Gastrocnemius medialis (tissue), 4 donors: Measurements from ENCODE around the gene ZIC5. TPM values are rescaled to one million over a fixed set of nuclear protein-coding genes. Genes with fewer than 3 reads are reported as not detected.

Experiments
- ATAC-seq, 2 donors: fragments of 150-250 bp; one replicate each; pipeline ENCODE4 v1.9.1; 2016
- DNase-seq, 2 donors: peaks; one replicate each; pipeline ENCODE4 v3.0.0-alpha.2; 2019
- H3K27ac ChIP-seq, 4 donors: fragments of 200-600 bp; sonication (generic); 1 replicate in 1 of 4; 2 replicates in 3 of 4; pipeline ENCODE4 v1.5.1; 2016 to 2018; ENCODE audit warnings: mild to moderate bottlenecking in 2 of 4, moderate library complexity in 1 of 4
- H3K27me3 ChIP-seq, 3 donors: fragments of 200-600 bp; sonication (generic) in 2 of 3; 1 replicate in 1 of 3; 2 replicates in 2 of 3; pipeline versions ENCODE4 v1.5.1 to v1.6.0; 2016 to 2019; ENCODE audit warnings: mild to moderate bottlenecking in 1 of 3, moderate library complexity in 1 of 3
- H3K36me3 ChIP-seq, 2 donors: fragments of 200-600 bp; sonication (generic) in 1 of 2; one replicate each; pipeline ENCODE4 v1.5.1; 2017 to 2018
- H3K4me1 ChIP-seq, 2 donors: fragments of 200-600 bp; sonication (generic) in 1 of 2; one replicate each; pipeline ENCODE4 v1.5.1; 2016 to 2017; ENCODE audit warnings: mild to moderate bottlenecking in 2 of 2
- H3K4me3 ChIP-seq, 4 donors: fragments of 200-600 bp; sonication (generic) in 3 of 4; 1 replicate in 1 of 4; 2 replicates in 3 of 4; pipeline ENCODE4 v1.5.1; 2016 to 2019; ENCODE audit warnings: mild to moderate bottlenecking in 2 of 4
- H3K9me3 ChIP-seq, 3 donors: fragments of 200-600 bp; sonication (generic) in 2 of 3; 1 replicate in 1 of 3; 2 replicates in 2 of 3; pipeline ENCODE4 v1.5.1; 2016 to 2019
- POLR2A ChIP-seq, 2 donors: fragments of 450-650 bp; IDR thresholded peaks; one replicate each; pipeline ENCODE4 v1.6.1; 2017; ENCODE audit warnings: antibody characterized with exemption in 2 of 2, mild to moderate bottlenecking in 2 of 2, moderate library complexity in 2 of 2
- in situ Hi-C, 4 donors: fragments of 200-750 bp; cut with MboI; loops; one replicate each; pipeline versions ENCODE4 v1.15.0 to v1.8.0; 2017; ENCODE audit warnings: low sequenced_read_pairs in 4 of 4
- intact Hi-C: fragments of 100-400 bp; cut with DNase I; formaldehyde crosslinking; loops from one replicate; pipeline ENCODE4 v1.15.1; 2023; ENCODE audit warnings: low total_unique reads
- total RNA-seq, 4 donors: library from RNA; depleted of rRNA; stranded (reverse); fragments of >200 nt; gene quantifications; one replicate each; pipeline versions ENCODE4 v1.1.0 to v1.2.3, GENCODE V29; 2016
- TF ChIP-seq, protein P1 (sequence below), 5 experiments: fragments of 450-650 bp in 3 of 5; fragments of 200-600 bp in 2 of 5; sonication (generic) in 2 of 5; IDR thresholded peaks in 4 of 5; conservative IDR thresholded peaks in 1 of 5; 1 replicate in 4 of 5; 2 replicates in 1 of 5; pipeline ENCODE4 v1.5.1; 2016 to 2019; ENCODE audit warnings: antibody characterized with exemption in 5 of 5, mild to moderate bottlenecking in 3 of 5, moderate library complexity in 3 of 5

ZIC5 gene
- total RNA-seq, 4 donors from 2014 or later: not detected

DNA sequence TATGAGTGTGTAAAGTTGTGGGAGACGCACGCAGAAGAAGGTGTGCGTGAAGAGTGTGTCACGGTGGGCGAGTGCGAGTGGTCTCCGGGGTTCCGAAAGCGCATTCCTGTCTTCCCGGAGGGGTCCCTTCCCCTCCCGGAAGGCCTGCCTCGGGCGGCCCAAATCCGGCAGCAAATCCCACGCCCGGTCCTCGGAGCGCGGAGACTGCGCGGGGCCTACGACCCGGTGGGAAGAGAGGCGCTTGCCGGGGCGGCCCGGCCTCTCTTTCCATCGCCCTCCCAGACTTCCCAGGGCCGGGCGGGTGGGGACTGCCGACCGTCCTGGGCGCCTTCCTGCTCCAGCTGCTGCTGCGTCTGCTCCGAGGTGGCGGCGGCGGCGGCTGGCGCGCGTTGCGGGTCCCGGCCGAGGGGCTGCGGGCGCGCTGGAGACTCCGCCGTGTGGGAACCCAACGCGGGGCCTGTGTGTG lies 2.1 kb downstream of the ZIC5 start:
- intact Hi-C loops: no loop called here
- TF ChIP-seq, protein P1, sequence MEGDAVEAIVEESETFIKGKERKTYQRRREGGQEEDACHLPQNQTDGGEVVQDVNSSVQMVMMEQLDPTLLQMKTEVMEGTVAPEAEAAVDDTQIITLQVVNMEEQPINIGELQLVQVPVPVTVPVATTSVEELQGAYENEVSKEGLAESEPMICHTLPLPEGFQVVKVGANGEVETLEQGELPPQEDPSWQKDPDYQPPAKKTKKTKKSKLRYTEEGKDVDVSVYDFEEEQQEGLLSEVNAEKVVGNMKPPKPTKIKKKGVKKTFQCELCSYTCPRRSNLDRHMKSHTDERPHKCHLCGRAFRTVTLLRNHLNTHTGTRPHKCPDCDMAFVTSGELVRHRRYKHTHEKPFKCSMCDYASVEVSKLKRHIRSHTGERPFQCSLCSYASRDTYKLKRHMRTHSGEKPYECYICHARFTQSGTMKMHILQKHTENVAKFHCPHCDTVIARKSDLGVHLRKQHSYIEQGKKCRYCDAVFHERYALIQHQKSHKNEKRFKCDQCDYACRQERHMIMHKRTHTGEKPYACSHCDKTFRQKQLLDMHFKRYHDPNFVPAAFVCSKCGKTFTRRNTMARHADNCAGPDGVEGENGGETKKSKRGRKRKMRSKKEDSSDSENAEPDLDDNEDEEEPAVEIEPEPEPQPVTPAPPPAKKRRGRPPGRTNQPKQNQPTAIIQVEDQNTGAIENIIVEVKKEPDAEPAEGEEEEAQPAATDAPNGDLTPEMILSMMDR (IDR thresholded peaks at IDR 0.05 in 4 of 5, conservative IDR thresholded peaks at IDR 0.05 in 1 of 5): no peak
- ATAC-seq (no peak), DNase-seq (no peak)
- Histone ChIP-seq H3K4me1 (peaks cover 11 to 15% of the 10 kb centered on the region in 2 donors), H3K27ac (no peak overlapping the region), H3K36me3 (no peaks in the 10 kb centered on the region), H3K4me3 (peak overlapping the region in 3 of 4 donors; percentile 20 to 52 (median 21)), H3K27me3 (peaks cover 88 to 94% (median 93%) of the 10 kb centered on the region in 3 donors), H3K9me3 (no peaks in the 10 kb centered on the region)
- in situ Hi-C loops: no loop called here

DNA sequence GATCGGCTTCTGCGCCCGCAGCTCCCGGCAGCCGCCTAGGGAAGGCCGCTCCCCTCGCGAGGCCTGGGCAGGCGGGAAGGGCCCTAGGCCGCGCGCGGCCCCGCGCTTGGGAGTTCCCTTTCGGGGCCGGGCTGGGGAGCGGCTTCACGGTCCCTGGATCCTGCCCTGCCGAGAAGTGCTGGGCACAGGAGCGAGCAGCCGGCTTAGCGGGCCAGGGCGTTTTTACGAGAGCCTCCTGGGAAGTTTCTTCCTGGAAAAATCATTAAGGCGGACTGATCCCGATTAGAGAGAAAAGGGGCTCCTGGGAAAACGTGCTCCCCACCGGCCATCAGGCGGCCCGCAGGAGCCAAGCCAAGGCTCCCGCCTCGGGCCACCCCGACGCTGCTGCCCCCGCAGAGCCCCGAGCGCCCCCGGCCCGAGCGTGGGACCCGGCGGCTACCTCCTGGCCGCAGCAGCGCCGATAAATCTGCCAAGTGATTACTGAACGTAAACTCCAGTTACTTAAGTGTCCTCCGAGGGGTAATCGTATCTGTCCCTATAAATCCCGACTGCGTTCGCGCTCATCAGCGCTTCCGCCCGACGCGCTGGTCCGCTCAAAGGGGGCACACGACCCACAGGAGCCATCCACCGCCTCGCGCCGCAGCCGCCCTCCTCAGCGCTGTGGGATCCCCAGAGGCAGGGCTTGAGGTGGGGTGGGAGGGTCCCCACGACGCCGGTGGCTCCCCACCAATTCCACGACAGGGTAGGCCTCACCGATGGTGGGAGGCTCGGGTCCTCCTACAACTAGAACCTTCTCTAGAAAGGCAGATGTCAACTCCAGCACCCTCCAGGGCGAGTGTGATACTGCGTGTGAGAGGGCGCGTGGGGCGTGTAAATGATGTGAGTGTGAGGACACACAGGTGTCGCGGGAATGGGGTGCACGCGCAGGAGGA lies 2.8 kb downstream of the ZIC5 start:
- intact Hi-C loops (no loop called here), in situ Hi-C loops (no loop called here)
- Histone ChIP-seq H3K4me1 (peaks cover 11 to 15% of the 10 kb centered on the region in 2 donors), H3K27ac (no peak overlapping the region), H3K9me3 (no peaks in the 10 kb centered on the region), H3K27me3 (peaks cover 88 to 94% (median 93%) of the 10 kb centered on the region in 3 donors), H3K4me3 (peak overlapping the region in 3 of 4 donors; percentile 21 to 52 (median 42)), H3K36me3 (no peaks in the 10 kb centered on the region)
- DNase-seq (no peak), ATAC-seq (no peak)
- TF ChIP-seq POLR2A (IDR thresholded peaks at IDR 0.05): no peak
- TF ChIP-seq, protein P1 (IDR thresholded peaks at IDR 0.05 in 4 of 5, conservative IDR thresholded peaks at IDR 0.05 in 1 of 5): no peak

DNA sequence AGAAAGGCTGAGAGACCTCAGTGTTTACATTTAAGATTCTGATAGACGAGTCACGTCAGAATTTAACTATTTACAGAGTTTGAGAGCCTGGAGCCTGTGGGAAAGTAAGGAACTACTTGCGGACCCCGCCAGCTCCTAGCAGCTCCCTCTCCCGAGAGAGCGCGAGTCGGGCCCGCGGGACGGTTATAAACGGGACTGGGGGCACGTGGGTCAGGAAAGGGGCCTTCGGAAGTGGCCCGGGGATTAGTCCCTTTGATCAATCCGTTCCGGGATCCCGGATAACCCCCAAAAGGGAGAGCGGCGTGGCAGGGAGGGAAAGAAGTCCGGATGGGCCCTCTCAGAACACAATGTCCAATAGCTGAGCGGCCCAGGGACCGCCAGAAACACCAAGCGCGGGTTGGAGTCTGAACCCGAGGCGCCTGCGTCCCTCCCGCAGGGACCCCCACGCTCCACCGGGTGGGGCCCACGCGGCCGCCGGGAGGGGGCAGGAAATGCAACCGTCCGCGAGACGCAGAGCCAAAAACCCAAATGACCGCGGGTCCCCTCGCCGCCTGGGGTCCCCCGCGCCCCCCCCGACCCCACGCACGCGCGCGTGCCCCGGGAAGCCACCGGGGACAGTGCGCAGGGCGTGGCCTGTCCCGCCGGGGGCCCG lies 3.6 kb downstream of the ZIC5 start:
- H3K4me1 ChIP-seq: peaks cover 11 to 15% of the 10 kb centered on the region in 2 donors
- no peak overlapping the region for H3K27ac ChIP-seq
- TF ChIP-seq, protein P1 (IDR thresholded peaks at IDR 0.05 in 4 of 5, conservative IDR thresholded peaks at IDR 0.05 in 1 of 5): no peak
- intact Hi-C loops: no loop called here
- ATAC-seq (no peak), DNase-seq (no peak)
- no peaks in the 10 kb centered on the region for H3K36me3 ChIP-seq
- H3K27me3 ChIP-seq: peaks cover 88 to 94% (median 93%) of the 10 kb centered on the region in 3 donors
- no peaks in the 10 kb centered on the region for H3K9me3 ChIP-seq
- in situ Hi-C loops: no loop called here
- H3K4me3 ChIP-seq: peak overlapping the region in 3 of 4 donors; percentile 21 to 52 (median 42)

DNA sequence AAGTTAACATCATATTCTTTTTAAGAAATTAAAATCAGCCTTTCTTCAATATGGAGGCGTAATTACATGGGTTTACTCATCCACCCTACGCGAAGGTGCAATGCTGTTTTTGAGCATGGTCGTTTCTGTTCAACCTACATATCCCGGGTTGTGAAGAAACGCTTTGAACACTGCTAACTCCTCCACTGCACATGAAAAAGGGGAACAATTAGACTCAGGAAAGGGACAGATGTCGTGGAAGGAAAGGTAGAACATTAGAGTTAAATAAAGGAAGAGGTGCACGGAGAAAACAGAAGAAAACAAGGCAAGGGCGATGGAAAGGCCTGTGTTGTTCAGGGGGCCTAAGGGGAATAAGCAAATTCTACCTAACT lies 4.1 kb downstream of the ZIC5 start:
- Histone ChIP-seq H3K36me3 (no peaks in the 10 kb centered on the region), H3K9me3 (no peaks in the 10 kb centered on the region), H3K4me3 (no peak overlapping the region), H3K27ac (no peak overlapping the region), H3K27me3 (peaks cover 88 to 94% (median 93%) of the 10 kb centered on the region in 3 donors), H3K4me1 (peaks cover 11 to 15% of the 10 kb centered on the region in 2 donors)
- DNase-seq (no peak), ATAC-seq (no peak)
- in situ Hi-C loops (no loop called here), intact Hi-C loops (no loop called here)
- TF ChIP-seq POLR2A (IDR thresholded peaks at IDR 0.05): no peak
- TF ChIP-seq, protein P1 (IDR thresholded peaks at IDR 0.05 in 4 of 5, conservative IDR thresholded peaks at IDR 0.05 in 1 of 5): no peak
